Erythroblast (primary cell): Measurements from ENCODE around the gene CCDC57.

ENCODE experiments used
- GATA1 ChIP-seq: IDR thresholded peaks from 2 replicates; pipeline ENCODE4 v1.6.1; 2011; ENCODE audit warnings: low read depth, mild to moderate bottlenecking, control low read depth, low read length, moderate library complexity
- POLR2A ChIP-seq: IDR thresholded peaks from 2 replicates; pipeline ENCODE4 v1.6.1; 2011; ENCODE audit warnings: mild to moderate bottlenecking, low read length

- TF ChIP-seq POLR2A (no peak), GATA1 (no peak)
These were observed 7.4 kb upstream of the CCDC57 start for GRCh38 chr17:82219753-82220709.
